T-helper 2 cell treated with Interferon-gamma antibody and Interleukin-4, amounts not matched to agents 100 ng/mL and 5 ng/mL, for 36 hours (primary cell): ENCODE measurements around the gene RCC1. TPM values are rescaled to one million over a fixed set of nuclear protein-coding genes. Genes with fewer than 3 reads are reported as not detected.
"Not testable (repeated sequence)": the region's sequence is repeated elsewhere in the genome, so short reads cannot be mapped to it uniquely, and the experiment has no call there.

Experiments
- intact Hi-C: fragments of 100-400 bp; cut with micrococcal nuclease; formaldehyde crosslinking; loops from one replicate; pipeline ENCODE4 v1.15.1; 2023
- total RNA-seq: library from RNA; stranded (reverse); gene quantifications from 2 replicates; pipeline ENCODE4 v1.2.3, GENCODE V29; 2022

RCC1 gene
- total RNA-seq, 1 donor from 2014 or later: 79.6 TPM

GRCh38 chr1:28510273-28510969 lies 4.6 kb downstream of the RCC1 start:
- intact Hi-C loops: no loop called here

- intact Hi-C loops: no loop called here
Measured at GRCh38 chr1:28510970-28511440, 5.2 kb downstream of the RCC1 start.

DNA sequence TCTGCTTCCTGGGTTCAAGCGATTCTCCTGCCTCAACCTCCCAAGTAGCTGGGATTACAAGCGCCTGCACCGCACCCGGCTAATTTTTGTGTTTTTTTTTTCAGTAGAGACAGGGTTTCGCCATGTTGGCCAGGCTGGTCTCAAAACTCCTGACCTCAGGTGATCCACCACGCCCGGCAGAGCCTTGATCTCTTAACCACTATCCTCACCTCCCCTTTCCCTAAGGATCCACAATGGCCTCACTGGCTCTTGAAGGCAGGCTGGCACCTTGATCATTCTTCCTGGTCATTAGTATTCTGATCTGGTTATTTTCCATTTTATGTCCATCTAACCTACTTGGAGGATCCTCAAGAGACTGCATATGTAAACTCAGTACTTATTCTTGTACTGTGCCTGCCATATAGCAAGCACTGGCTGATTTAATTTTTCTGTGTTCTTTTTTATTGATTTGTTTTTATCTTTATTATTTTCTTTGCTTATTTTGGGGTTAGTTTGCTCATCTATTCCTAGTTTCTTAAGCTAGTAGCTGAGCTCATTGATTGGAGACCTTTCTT lies 6.3 kb downstream of the RCC1 start:
- intact Hi-C loops: no loop called here

DNA sequence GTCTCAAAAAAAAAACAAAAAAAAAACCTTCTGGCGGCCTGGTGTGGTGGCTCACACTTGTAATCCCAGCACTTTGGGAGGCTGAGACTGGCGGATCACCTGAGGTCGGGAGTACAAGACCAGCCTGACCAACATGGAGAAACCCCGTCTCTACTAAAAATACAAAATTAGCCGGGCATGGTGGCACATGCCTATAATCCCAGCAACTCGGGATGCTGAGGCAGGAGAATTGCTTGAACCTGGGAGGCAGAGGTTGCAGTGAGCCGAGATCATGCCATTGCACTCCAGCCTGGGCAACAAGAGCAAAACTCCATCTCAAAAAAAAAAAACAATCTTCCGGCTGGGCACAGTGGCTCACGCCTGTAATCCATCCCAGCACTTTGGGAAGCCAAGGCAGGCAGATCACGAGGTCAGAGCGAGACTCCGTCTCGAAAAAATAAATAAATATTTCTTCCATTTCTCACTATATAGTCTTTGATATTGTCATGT lies 8.6 kb downstream of the RCC1 start:
- intact Hi-C loops: not testable (repeated sequence)

DNA sequence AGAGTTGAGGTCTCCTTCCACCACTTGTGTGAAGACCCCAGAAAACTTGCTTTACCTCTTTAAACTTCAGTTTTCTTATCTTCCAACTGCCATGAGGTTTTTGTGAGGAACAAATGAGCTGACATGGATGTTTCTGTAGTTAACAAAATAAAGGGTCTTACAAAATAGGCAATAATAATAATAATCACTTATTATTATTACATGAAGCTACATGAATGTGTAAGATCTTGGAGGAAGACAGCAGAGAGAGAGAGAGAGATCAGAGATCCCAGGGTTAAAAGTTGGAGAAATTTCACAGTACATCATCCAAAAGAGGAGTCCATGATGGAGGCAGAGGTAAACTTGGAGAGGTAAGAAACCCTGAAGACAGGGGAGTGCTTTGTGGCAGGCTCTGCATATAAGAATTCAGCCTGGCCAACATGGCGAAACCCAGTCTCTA lies 10.7 kb downstream of the RCC1 start:
- intact Hi-C loops: no loop called here

GRCh38 chr1:28517649-28517999 lies 11.8 kb downstream of the RCC1 start:
- intact Hi-C loops: no loop called here

GRCh38 chr1:28518000-28518744 lies 12.3 kb downstream of the RCC1 start:
- intact Hi-C loops: loop anchor here (2.0 kb wide), 6 partner anchors 13 to 359 kb away; partner anchors contain the start of genes TRNAU1AP and YTHDF2

DNA sequence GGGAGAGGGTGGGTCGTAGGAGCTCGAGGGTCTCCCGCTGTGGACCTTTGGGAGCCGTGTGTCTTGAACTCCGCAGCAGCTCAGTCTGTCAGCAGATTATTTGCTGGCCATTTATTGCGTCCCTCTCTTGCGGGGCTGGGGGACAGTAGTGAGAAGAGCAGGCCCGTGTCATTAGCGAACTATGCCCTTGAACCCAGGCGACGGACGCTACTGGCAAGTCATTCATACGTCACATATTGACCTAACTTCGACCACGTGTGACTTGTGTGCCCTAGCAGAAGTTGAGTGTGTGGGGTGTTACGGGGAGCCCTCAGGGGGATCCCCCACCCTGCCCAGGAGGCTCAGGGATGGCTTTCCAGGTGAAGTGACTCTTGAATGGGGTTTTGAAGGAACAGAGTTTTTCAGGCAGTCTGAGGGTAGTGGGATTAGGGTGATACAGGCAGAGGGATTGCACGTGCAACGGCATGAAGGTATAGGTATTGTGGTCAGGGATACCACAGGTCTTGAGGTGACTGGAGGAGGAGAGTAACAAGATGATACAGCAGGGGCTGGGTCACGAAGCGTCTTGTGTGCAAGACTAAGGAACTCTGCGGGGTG lies 13.0 kb downstream of the RCC1 start:
- intact Hi-C loops: loop anchor here (2.0 kb wide), 6 partner anchors 14 to 358 kb away; partner anchors contain the start of genes TRNAU1AP and YTHDF2

DNA sequence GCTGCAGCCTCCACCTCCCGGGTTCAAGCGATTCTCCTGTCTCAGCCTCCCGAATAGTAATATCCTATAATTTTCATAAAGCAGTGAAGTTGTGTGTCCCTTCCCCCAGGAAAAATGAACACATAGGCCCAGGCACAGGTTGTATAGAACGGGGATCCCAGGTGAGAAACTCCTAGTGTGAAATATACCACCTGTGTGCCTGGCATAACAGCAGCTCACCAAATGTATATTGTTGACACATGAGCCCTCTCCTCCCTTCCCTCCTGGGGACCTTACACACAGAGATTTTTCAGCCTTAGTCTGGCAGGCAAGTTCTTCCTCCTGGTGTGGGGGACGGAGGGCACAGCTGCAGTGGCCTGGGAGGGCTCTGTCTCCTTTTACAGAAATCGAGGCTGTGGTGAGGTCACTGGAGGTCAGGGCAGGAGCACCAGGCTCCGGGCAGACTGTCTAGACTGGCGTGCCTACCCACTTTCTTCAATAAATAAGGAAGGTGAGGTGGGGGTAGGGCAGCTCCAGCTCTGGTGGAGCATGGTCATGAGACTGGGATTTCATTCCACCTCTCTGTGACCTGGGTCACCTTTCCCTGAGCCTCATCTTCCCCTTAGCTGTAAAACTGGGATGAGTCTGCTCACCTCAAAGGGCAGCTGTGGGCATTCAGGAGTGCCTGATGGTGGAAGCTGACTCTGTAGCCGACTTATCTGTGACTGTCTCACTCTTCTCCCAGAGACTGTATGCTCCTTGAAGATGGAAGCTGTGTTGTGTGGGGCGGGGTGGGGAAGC lies 14.3 kb downstream of the RCC1 start:
- intact Hi-C loops: loop anchor here (2.0 kb wide), 6 partner anchors 15 to 357 kb away; partner anchors contain the start of genes TRNAU1AP and YTHDF2

GRCh38 chr1:28520796-28521195 lies 15.0 kb downstream of the RCC1 start:
- intact Hi-C loops: not testable (repeated sequence)

- intact Hi-C loops: no loop called here
Measured at GRCh38 chr1:28521502-28522164, 15.8 kb downstream of the RCC1 start.

GRCh38 chr1:28522537-28522936 lies 16.7 kb downstream of the RCC1 start:
- intact Hi-C loops: not testable (repeated sequence)

DNA sequence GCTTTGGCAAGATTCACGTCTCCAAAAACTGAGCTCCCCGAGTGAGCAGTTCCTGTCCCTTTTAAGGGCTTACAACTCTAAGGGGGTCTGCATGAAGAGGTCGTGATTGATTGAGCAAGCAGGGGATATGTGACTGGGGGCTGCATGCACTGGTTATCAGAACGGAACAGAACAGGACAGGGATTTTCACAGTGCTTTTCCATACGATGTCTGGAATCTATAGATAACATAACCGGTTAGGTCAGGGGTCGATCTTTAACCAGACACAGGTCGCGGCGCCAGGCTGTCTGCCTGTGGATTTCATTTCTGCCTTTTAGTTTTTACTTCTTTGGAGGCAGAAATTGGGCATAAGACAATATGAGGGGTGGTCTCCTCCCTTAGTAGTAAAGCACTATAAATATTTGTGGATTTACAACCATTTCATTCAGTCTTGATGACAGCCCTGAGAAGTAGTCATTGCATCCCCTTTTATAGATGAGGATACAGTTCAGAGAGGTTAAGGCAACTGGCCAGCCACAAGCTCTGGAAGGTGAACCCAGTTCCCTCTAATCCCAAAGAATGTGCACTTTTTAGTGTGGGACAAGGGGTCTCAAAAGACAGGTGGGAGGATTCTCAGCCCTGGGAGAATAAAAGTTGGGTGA lies 19.3 kb downstream of the RCC1 start:
- intact Hi-C loops: not testable (repeated sequence)

- intact Hi-C loops: no loop called here
Measured at GRCh38 chr1:28526886-28527285, 21.0 kb downstream of the RCC1 start.

GRCh38 chr1:28530456-28530855 lies 24.6 kb downstream of the RCC1 start:
- intact Hi-C loops: no loop called here

GRCh38 chr1:28534671-28535070 lies 28.8 kb downstream of the RCC1 start:
- intact Hi-C loops: no loop called here

DNA sequence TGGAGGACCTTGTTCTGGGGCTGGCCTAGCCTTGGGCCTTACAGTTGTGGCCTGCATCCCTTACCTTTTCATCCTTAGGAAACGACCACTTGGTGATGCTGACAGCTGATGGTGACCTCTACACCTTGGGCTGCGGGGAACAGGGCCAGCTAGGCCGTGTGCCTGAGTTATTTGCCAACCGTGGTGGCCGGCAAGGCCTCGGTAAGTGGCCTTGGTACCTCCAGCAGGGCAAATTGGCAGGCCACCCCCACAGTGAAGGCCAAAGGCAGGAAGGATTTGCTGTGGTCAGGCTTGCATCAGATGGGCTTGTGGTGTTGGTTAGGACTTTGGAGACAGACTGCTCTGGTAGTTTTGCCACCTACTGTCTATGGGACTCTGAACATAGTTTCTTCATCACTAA lies 29.3 kb downstream of the RCC1 start:
- intact Hi-C loops: no loop called here

DNA sequence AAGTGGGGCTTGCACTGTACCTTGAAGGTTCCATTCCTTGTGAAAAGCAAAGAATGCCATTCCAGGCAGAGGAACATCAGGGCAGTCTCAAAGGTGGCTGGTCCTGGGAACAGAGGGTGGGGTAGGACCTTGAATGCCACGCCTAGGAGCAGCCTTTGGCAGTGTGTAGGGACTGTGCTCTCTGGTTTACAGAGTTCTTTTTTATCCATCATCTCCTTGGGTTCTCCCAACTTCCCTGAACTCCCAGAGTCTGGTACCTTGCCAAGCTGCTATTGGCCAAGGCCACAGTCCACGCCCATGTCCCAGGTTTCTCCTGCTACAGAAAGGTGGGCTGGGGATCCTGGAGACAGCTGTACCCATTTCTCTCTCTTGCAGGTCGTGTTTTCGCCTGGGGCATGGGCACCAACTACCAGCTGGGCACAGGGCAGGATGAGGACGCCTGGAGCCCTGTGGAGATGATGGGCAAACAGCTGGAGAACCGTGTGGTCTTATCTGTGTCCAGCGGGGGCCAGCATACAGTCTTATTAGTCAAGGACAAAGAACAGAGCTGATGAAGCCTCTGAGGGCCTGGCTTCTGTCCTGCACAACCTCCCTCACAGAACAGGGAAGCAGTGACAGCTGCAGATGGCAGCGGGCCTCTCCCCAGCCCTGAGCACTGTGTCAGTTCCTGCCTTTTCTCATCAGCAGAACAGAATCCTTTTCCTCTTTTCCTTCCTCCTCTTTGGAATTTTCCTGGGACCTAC lies 31.8 kb downstream of the RCC1 start:
- intact Hi-C loops: no loop called here

DNA sequence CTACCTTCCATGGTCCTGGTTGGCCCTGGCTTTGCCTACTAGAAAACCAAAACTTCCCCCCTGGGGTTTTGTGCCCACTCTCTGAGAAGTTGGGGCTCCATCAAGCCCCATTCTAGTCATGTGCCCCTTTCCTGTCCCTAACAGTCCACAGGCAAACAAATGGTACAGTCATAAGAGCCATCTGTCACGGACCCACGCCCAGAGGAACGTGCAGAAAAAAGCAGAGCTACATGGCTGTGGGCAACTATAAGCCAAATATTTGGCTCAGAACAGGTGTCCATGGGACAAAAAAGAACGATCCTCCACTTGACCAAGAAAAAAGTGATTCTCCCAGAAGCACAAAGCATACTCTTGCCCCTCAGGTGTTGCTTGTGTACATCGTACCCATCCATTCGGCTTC lies 32.4 kb downstream of the RCC1 start:
- intact Hi-C loops: no loop called here
